IPS-11a (cell line): ENCODE results near the gene ADCY2.
"Not testable (repeated sequence)": the region's sequence is repeated elsewhere in the genome, so short reads cannot be mapped to it uniquely, and the experiment has no call there.

Source experiments
- H3K4me3 ChIP-seq: one replicate; pipeline ENCODE4 v1.5.1; 2013; ENCODE audit warnings: low read depth, low read length, control low read depth

The ADCY2 gene

DNA sequence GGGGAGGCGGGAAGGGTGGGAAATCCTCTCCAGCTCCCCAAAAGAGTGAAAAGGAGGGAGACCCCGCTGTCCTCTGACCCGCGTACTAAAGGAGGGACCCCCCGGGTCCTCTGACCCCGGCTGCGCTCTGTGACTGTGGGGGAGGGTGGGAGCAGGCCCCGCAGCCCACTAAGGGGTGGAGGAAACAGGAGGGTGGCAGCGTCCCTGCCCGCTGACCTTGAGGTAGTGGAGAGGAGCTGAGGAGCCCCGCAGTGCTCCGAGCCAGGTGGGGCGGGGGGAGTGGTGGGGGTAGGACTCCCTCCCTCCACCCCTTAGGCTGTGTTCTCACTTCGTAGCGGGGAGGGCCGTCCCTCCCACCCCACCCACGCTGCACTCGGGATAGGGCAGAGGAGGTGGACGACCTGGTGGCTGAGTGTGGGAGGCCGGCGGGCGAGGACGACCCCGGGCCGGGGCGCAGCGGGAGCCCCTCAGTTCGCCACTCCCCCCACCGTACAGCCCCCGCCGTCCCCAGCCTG, 449 bp upstream of the ADCY2 start:
- H3K4me3 ChIP-seq: peak overlapping the region; percentile 60

DNA sequence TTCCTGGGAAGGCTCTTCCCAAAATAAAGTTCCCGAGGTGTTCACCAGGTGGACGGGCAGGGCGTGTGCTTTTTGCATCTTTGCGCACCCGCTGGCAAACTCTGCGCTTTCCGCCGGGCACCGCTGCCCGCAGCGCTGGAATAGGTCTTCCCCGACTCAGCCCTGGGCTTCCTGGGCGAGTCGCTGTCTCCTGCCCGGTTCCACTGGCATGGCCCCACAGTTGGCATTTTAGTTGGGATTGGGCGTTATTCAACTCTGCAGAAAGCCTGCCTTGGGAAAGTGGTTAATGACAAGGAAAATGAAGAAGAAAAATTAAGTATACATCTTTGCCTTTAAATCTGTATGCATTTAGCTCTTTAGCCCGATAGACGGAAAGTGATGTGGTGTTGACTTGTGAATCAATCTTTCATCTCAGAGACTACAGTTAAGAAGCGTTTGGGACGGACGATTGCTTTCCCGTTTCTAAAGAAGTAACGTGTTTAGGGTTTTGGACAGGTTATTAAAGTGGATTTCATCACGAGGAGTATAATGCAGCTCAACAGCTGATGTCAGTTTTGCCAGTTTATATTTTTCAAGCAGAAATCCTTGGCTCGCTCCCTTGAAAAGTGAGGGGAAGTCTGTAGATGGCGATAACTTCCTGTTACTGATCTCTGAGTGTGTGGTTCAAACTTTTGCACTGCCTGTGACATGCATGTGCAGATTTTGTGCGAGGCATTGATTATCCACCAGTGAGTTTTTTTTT, 946 bp downstream of the ADCY2 start:
- H3K4me3 ChIP-seq: peak overlapping the region; percentile 82

DNA sequence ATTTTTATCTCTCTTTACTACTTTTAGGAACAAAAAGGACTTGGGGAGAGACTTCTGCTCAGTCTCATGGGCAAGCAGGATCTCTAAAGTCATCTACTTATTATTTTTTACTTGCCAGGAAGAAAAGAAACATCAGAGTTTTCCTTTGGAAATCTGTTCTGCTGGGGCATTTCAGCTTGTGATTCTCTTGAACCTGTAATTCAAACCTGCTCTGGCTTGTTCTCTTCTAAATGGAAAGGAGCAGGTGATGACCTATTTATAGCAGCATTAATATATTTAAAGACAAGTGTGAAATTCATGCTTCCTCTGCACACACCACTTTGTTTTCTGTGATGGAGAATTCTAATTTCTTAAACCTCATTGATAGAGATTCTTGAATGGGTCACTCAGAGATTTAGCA, 2.0 kb downstream of the ADCY2 start:
- H3K4me3 ChIP-seq: peak overlapping the region; percentile 82

DNA sequence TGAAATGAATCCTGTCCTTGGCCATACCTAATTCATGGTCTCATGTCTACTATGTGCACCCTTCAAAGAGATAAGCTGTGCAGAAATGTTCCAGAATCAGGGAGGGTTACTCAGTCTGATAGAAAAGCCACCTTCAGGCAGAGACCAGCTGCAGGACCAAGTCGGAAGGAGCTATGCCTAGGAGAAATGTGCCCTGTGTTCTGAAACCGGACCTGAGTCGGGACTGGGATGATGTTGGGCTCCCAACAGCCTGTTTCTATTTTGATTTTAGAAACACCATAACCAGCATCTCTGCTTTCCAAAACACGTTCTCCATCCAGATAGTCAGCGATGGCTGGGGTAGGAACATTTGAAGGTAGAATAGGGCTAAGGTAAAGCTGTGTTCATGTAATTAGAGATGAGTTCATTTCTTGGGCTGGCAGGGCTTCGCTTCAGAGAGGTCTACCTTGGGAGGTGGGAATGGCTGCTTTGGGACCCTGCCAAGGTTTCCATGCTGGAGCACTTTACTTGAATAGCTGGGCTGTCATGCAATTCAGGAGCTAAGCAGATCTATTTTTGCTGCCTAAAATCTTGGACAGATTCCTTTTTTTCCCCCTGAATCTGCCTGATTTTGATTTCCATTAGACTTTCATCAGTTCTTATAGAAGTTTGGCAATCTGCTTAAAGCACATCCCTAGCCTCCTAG, 2.8 kb downstream of the ADCY2 start:
- H3K4me3 ChIP-seq: peak overlapping the region; percentile 28

DNA sequence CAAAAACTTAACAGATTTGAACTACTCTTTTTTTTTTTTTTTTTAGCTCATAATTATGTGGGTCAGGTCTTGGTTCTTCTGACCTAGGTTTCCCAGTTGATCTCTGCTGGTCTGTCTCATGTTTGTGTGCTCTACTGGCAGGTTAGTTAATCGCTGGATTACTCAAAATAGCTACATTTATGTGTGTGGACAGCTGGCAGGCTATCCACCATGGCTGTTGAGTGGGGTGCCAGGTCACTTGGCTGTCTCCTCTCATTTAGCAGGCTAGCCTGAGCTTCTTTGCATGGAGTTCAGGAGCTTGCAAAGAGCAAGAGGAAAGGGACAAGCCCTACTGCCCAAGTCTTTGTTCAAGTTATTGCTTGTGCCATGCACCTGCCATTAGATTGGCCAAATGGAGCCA, 9.3 kb downstream of the ADCY2 start:
- H3K4me3 ChIP-seq: no peak overlapping the region

DNA sequence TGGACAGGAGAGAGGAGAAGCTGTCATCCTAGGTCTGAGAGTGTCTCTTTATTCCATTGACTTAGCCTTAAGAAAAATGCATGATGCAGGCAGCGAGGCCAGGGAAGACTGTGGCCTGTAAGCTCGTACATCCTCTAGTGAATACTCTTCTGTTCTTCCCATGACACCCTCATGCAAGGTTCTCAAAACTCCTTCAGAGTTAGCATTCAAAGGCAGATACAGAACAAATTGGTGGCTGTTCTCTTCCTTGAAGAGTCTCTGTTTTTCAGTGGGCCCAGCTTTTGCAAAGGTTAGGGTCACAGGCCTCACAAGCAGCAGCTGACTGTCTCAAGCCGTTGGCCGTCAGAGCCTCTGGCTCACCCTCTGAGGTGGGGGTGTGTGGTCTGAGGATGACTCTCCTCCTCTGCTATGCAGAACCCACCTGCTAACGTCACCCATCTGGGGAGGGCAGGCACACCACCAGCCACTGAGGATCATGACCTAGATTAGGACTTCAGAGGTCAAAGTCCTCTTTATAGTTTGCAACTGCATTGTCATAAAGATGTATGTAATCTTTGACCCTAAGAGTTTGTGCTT, 15.1 kb downstream of the ADCY2 start:
- no peak overlapping the region for H3K4me3 ChIP-seq

DNA sequence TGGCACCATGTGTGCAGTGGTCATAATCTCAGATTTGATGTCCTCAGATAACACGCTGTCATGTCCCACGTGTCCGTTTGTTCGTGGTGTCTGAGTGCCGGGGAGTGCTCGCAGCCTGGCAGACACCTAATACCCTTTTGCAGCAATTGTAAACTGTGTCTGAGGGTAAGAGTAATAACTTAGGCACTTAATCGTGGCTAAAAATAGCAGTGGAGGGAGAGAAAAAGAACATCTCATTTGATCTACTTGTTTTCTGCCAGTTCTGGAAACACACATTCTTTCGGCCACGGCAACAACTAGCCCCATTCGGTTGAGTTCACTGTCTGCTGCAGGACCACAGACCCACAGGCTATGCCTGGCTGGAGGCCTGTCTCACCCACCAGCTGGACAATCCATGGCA, 16.5 kb downstream of the ADCY2 start:
- no peak overlapping the region for H3K4me3 ChIP-seq

DNA sequence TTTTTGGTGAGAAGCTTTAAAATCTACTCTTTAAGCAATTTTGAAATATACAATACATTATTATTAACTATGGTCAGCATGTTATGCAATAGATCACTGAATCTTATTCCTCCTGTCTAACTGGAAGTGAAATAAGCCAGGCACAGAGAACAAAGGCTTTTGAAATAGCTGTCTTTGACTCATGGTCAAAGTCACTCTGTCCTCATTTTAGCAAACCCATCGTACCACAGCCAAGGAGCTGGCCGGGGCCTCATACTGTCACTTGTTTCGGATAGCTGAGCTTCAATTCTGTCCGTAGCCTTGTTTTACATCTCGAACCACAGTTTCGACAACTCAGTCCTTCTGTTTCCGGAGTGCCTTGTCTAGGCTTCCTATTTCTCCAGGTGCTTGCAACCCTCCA, 19.2 kb downstream of the ADCY2 start:
- H3K4me3 ChIP-seq: no peak overlapping the region

DNA sequence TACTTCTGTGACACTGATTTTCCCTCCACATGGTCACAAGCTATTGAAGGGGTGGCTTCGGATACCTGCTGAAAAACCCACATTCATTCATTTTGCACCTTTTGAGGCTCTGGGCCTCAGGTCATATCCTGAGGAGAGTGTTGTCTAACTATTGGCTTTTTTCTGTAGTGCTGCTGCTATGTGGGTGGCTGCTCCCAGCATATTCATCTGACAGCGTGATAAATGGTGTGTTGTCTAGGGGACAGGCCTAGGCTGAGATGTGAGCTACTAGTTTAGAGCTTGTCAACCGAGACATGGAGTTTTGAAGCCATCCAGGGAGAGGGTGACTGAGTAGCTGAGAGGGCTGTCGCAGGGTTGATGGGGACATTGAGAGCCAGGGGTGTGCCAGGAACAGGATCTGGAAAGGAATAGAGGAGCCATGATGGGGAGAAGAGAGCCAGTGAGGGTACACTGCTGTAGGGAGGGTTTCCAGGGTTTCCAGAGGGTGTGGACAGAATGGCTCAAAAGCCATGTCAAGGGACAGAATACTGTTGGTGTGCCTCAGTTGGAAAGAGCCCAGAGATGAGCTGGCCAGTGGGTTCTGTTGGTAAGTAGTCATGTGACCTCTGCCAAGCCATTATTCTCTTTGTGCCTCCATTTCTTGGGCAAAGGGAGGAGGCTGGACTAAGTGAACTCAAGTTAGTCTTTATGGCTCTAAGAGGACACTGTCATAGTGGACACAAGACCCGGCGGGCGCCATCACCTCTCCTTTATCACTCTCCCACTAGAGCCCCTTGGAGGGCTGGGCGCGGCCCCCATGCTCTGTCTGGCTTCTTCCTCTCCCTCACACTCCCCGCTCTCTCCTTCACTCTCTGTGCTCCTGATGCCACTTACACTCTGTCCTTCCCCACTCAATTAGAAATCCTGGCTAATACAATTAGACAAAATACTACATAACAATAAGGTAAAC, 19.9 kb downstream of the ADCY2 start:
- no peak overlapping the region for H3K4me3 ChIP-seq

DNA sequence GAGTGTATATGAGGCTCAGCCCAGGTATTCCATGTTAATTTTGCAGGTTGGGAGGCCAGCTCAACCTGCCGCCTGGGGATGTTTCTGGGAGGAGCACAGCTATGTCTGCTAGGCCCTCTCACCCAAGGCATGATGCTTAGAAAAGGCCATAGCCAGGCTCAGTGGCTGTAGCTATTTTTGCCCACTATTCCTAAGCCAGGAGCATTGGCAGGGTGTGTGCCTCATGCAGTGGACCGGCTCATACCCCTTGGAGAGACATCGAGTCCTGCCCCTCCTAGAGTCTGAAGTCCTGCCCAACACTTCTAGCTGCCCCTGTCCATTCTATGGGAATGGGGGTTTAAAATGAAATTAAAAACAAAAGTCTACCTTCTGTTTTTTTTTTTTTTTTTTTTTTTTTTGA, 22.3 kb downstream of the ADCY2 start:
- H3K4me3 ChIP-seq: no peak overlapping the region

DNA sequence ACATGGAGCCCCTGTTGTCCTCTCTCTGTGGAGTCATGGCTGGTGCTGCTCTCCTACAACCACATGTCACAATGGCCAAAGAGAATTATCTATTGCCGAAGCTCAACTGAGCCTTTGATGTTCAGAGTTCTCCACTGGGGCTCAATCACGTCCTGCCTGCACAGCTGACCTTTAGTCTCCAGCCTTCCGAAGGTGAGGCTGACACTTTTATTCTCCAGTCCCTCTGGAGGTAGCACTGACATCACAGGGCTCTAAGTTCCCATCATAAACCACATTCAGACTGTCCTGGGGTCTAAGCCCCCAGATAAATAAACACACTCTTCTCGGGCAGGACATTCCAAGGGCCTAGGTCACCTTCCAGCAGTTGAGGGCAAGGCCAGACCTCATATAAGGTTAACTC, 23.4 kb downstream of the ADCY2 start:
- H3K4me3 ChIP-seq: no peak overlapping the region

DNA sequence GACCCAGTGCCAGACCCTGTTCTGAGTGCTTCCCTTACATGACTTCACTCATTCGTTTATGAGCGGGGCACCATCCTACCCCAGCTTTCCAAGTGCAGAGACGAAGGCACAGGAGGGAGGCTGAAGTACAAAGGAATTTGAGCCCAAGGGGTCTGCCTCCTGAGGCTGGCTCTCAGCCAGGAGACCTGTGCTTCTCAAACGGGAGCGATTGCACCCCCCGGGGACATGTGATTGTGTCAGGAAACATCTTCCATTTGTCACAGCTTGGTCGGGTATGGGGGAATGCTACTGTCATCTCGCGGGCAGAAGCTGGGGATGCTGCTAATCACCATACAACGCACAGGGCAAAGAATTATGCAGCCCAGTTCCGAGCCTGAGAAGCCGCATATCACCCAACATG, 23.9 kb downstream of the ADCY2 start:
- no peak overlapping the region for H3K4me3 ChIP-seq

DNA sequence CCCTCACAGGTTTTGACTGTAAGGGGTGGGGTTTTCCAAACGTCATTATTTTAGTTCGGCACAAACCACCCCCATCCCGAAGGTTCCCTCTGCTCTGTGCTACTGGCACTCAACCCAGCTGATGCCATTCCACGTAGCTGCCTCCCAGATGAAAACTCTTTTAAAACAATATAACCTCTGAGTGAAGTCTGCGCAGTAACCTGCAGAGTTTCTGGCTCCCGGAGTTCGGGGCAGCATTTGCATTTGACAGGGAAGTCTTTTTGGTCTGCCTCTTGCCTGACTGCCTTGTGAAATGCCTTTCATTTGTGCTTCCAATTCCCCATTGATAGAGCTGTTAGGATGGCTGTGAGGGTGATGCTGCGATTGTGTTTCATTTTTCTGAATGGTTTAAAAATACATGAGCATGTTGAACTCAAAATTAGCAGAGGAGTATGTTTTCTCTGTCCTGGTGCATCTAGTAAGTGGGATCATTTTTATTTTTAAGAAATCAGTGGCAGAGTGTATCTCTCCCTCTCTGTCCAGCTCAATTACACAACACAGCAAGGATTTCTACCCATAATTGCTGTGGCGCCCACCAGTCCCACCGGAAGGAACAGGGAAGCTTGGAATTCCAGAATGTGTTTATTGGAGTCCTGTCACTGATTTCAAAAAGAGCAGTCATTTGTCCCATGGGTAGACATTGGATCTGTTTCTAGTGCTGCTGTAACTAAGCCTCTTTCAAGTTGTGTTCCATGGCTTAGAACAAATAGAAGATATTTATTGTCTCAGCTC, 24.8 kb downstream of the ADCY2 start:
- H3K4me3 ChIP-seq: no peak overlapping the region

DNA sequence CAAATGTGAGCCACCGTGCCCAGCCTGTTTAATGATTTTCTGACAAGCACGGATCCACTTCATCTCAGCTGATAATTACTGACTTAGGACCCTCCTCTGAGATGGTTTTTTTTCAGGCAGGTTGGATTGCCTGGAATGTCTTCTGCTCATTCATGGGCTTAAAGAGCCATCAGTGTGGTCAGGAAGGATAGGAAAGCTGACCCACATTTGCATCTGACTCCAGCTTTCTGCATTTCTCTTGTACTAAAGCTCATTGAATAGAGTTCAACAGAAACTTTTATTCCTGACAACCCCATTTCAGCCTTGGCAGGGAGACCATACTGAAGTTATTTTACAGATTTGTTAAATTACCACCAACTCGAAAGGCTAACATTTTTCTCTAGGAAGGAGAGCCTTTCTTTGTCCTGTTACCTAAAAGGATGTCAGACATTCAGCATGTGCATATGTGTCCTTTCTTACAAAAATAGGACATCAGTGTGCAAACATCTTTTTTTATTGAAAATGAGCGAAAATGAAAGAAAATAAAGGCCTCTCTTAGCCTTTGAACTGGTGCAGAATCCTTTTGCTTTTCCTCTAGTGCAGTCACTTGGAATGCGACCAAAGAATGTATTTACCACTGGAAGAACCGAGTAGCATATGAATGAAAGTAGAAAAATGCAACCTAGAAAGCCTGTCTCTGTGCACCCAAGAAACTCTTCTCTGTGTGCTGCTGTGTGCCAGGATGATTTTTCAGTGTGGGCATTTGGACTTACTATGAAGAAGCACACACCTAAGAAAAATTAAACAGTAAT, 26.6 kb downstream of the ADCY2 start:
- H3K4me3 ChIP-seq: no peak overlapping the region

DNA sequence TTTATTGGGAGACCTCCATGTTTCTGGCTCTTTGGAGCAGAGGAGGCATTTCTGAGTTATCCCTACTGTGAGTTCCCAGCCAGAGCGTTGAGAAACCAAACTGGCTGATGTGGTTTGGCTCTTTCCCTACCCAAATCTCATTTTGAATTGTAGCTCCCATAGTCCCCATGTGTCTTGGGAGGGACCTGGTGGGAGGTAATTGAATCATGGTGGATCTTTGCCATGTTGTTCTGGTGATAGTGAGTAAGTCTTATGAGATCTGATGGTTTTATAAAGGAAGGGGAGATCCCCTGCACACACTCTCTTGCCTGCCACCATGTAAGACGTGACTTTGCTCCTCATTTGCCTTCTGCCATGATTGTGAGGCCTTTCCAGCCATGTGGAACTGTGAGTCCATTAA, 27.3 kb downstream of the ADCY2 start:
- H3K4me3 ChIP-seq: not testable (repeated sequence)

DNA sequence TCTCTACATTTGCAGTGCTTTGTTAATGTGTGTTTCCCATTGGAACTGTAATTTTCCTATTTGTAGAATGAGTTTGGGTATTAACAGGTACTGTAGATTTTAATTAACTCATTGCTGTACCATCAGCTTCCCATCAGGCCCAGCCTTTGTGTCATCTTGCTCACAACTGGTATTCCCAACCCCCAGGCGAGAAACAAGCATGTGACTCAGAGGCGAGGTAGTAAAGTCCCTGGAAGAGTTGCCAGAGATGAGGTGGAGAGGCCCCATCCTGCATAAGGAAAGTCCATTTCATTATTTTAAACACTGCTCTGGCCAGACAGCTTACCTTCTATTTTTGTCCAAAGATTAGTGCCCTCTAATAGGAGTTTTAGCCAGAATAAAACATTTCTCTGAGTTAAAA, 29.9 kb downstream of the ADCY2 start:
- no peak overlapping the region for H3K4me3 ChIP-seq

DNA sequence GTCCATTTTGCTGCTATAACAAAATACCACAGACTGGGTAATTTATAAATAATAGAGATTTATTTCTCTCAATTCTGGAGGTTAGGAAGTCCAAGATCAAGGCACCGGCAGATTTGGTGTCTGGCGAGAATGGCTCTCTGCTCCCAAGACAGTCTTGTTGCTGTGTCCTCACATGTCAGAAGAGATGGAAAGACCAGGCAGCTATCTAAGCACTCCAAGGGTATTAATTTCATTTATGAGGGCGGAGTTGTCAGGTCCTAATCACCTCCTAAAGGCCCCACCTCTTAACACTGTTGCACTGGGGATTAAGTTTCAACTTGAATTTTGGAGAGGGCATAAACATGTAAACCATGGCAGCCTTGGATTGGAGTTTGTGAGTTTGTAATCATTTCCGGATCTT, 30.3 kb downstream of the ADCY2 start:
- H3K4me3 ChIP-seq: no peak overlapping the region

DNA sequence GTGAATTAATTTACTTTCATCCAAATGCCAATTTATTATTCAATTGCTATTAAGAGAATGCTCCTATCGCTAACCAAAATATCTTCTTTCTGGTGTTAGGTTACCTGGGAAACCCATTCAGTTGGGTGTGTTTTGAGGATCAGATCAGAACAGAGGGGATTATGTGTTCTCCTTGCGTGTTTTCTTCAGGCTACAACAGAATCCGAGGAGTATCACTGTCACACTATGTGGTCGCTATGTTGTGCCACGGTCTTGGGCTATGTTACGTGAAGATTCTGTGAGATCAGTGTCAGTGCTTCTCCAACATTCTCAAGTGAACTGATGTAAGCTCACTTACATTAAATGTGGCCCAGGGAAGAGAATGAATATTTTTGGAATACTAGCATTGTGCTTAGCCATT, 39.0 kb downstream of the ADCY2 start:
- H3K4me3 ChIP-seq: no peak overlapping the region

DNA sequence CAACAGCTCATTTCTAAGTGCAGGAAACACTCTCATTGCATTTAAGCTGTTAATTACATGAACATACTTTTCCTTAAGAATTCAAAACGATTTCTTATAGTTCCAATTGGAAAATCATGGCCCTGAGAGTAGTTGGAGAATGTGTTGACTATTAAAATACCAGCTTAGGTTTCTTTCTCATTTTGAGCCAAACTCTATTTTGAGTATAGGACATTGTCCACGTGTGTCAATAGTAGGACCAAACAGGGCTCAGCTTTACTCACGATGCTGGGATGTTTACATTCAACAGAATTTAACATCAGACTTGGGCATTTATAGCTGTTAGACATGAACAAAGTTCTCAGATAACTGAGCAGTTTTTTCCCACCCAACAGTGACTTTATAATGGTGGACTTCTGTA, 39.6 kb downstream of the ADCY2 start:
- no peak overlapping the region for H3K4me3 ChIP-seq

DNA sequence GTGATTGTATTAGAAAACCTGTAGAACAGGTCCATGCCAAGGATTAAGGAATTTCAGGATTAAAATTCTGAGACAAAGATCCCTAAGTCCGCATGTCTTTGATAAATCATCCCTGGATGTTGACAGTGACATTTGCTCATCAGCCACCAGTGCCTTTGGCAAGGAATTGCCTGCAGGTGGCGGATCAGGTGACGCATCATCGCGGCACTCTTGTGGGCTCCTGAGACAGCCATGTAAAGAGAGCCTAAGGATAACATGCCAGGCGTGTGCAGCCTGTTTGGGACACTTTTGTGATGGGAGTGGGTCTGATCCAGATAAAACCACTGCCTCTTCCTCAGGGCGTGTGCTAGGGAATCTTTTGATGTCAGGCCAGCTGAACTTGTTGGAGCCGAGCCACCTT, 40.6 kb downstream of the ADCY2 start:
- H3K4me3 ChIP-seq: no peak overlapping the region
